Esophagus muscularis mucosa (tissue), 4 donors: ENCODE measurements around the gene TMEM154.

Experiments used
- CTCF ChIP-seq, 3 experiments: fragments of 200-600 bp in 2 of 3; fragments of 450-650 bp in 1 of 3; sonication (generic) in 2 of 3; IDR thresholded peaks; one replicate each; pipeline ENCODE4 v1.5.1; 2017 to 2019; ENCODE audit warnings: antibody characterized with exemption in 3 of 3, mild to moderate bottlenecking in 2 of 3, moderate library complexity in 1 of 3
- EP300 ChIP-seq: sonication (generic); formaldehyde crosslinking; IDR thresholded peaks from one replicate; pipeline ENCODE4 v1.6.1; 2017; ENCODE audit warnings: antibody characterized with exemption
- POLR2A ChIP-seq: fragments of 450-650 bp; IDR thresholded peaks from one replicate; pipeline ENCODE4 v1.6.1; 2017; ENCODE audit warnings: antibody characterized with exemption, moderate library complexity, mild to moderate bottlenecking, low read depth
- POLR2AphosphoS5 ChIP-seq, 2 donors: sonication (generic); formaldehyde crosslinking; IDR thresholded peaks; one replicate each; pipeline ENCODE4 v1.6.1; 2017; ENCODE audit warnings: antibody characterized with exemption in 2 of 2

- TF ChIP-seq CTCF (IDR thresholded peaks at IDR 0.05) = no peak
- no peak for TF ChIP-seq POLR2A
- TF ChIP-seq POLR2AphosphoS5 (IDR thresholded peaks at IDR 0.05) = no peak
- no peak for TF ChIP-seq EP300
Measured at GRCh38 chr4:152708361-152708760, 28.6 kb upstream of the TMEM154 start.
